GM06990 (cell line): ENCODE data around the gene WDSUB1.

Experiments
- DNase-seq: peaks from one replicate; pipeline ENCODE4 v3.0.0-alpha.2; 2011; ENCODE audit not compliant: insufficient read length; ENCODE audit errors: extremely low read depth
- H3K27me3 ChIP-seq: replicated peaks from 2 replicates; pipeline ENCODE4 v1.6.0; 2011; ENCODE audit warnings: low read length; ENCODE audit not compliant: control insufficient read depth, insufficient read depth
- H3K36me3 ChIP-seq: 2 replicates; pipeline ENCODE4 v1.5.1; 2011; ENCODE audit warnings: low read length; ENCODE audit not compliant: control insufficient read depth, insufficient read depth
- H3K4me3 ChIP-seq: replicated peaks from 2 replicates; pipeline ENCODE4 v1.5.1; 2011; ENCODE audit warnings: low read depth, mild to moderate bottlenecking, control low read depth, low read length
- CTCF ChIP-seq: IDR thresholded peaks from 2 replicates; pipeline ENCODE4 v1.5.1; 2011; ENCODE audit warnings: low read length, control low read depth, mild to moderate bottlenecking, inconsistent platforms; ENCODE audit not compliant: insufficient read depth, poor library complexity, severe bottlenecking

Gene WDSUB1

GRCh38 chr2:159226059-159226461, 60.4 kb downstream of the WDSUB1 start:
- Histone ChIP-seq H3K27me3 (no peaks in the 10 kb centered on the region), H3K36me3 (peaks cover 22% of the 10 kb centered on the region), H3K4me3 (no peak overlapping the region)
- no peak for DNase-seq
- TF ChIP-seq CTCF: no peak

- Histone ChIP-seq H3K36me3 (peaks cover 19% of the 10 kb centered on the region), H3K4me3 (no peak overlapping the region), H3K27me3 (no peaks in the 10 kb centered on the region)
- DNase-seq: no peak
- TF ChIP-seq CTCF: no peak
Measured at GRCh38 chr2:159225025-159226016, 61.2 kb downstream of the WDSUB1 start.

GRCh38 chr2:159224061-159224813, 62.3 kb downstream of the WDSUB1 start:
- TF ChIP-seq CTCF: no peak
- no peaks in the 10 kb centered on the region for H3K27me3 ChIP-seq
- H3K4me3 ChIP-seq: no peak overlapping the region
- no peak for DNase-seq
- peaks cover 16% of the 10 kb centered on the region for H3K36me3 ChIP-seq

- Histone ChIP-seq H3K36me3 (peaks cover 18% of the 10 kb centered on the region), H3K4me3 (no peak overlapping the region), H3K27me3 (no peaks in the 10 kb centered on the region)
- no peak for DNase-seq
- no peak for TF ChIP-seq CTCF
Measured at GRCh38 chr2:159219394-159219998, 67.0 kb downstream of the WDSUB1 start.

- no peak for DNase-seq
- Histone ChIP-seq H3K4me3 (no peak overlapping the region), H3K36me3 (peaks cover 16% of the 10 kb centered on the region), H3K27me3 (no peaks in the 10 kb centered on the region)
- no peak for TF ChIP-seq CTCF
Measured at GRCh38 chr2:159218389-159218788, 68.1 kb downstream of the WDSUB1 start.
